Kasumi-1 (cell line): ENCODE data around the gene CYB561D2.
"Not testable (repeated sequence)": the region's sequence is repeated elsewhere in the genome, so short reads cannot be mapped to it uniquely, and the experiment has no call there.

Experiments
- DNase-seq, 2 experiments: peaks; one replicate each; lab custom pipeline; 2025; lab: John Stamatoyannopoulos, UW

The CYB561D2 gene

GRCh38 chr3:50350527-50351322 is at the start of gene CYB561D2, which contains the start of gene NPRL2:
Gene CYB561D2, plus strand, starts transcription at chr3:50350862. Its CDS starts 572 bp downstream, at chr3:50351434.
Gene NPRL2, minus strand, starts transcription at chr3:50350775. Its CDS starts 123 bp downstream, at chr3:50350652.
- DNase-seq = peak; percentile 85 to 90

GRCh38 chr3:50302095-50303012 is 48.3 kb upstream of the CYB561D2 start:
- no peak for DNase-seq

GRCh38 chr3:50303013-50303815 is 47.4 kb upstream of the CYB561D2 start, which contains the start of gene HYAL1:
Gene HYAL1, minus strand, starts transcription at chr3:50303574. Its CDS starts 618 bp downstream, at chr3:50302956.
- DNase-seq = no peak

GRCh38 chr3:50304601-50305000 is 46.1 kb upstream of the CYB561D2 start:
- DNase-seq = no peak

GRCh38 chr3:50312041-50312440 is 38.6 kb upstream of the CYB561D2 start:
- DNase-seq = not testable (repeated sequence)

- no peak for DNase-seq
These were observed 36.3 kb upstream of the CYB561D2 start for GRCh38 chr3:50314342-50314741.

- DNase-seq = no peak
These were observed 35.8 kb upstream of the CYB561D2 start for GRCh38 chr3:50314816-50315215.

GRCh38 chr3:50316657-50317242 is 33.9 kb upstream of the CYB561D2 start:
- DNase-seq = no peak

GRCh38 chr3:50317300-50317699 is 33.4 kb upstream of the CYB561D2 start:
- DNase-seq = no peak

GRCh38 chr3:50318163-50318562 is 32.5 kb upstream of the CYB561D2 start:
- DNase-seq = no peak

GRCh38 chr3:50318615-50319014 is 32.0 kb upstream of the CYB561D2 start:
- DNase-seq = no peak

- DNase-seq = no peak
These were observed 31.3 kb upstream of the CYB561D2 start for GRCh38 chr3:50319181-50319893.

GRCh38 chr3:50319894-50320625 is 30.6 kb upstream of the CYB561D2 start:
- no peak for DNase-seq

GRCh38 chr3:50320853-50321335 is 29.8 kb upstream of the CYB561D2 start:
- DNase-seq = peak; percentile 48 to 58

GRCh38 chr3:50321336-50322114 is 29.1 kb upstream of the CYB561D2 start:
- DNase-seq = peak; percentile 88 to 90

GRCh38 chr3:50322115-50322385 is 28.6 kb upstream of the CYB561D2 start:
- no peak for DNase-seq

- no peak for DNase-seq
These were observed 28.1 kb upstream of the CYB561D2 start, which contains the start of gene HYAL2 for GRCh38 chr3:50322386-50323091. Gene HYAL2, minus strand, starts transcription at chr3:50322745. Its CDS starts 2,256 bp downstream, at chr3:50320489.

GRCh38 chr3:50323092-50323600 is 27.5 kb upstream of the CYB561D2 start:
- DNase-seq = no peak
